Tongue (tissue), 2 donors: Measurements from ENCODE around the gene MORN1. TPM values are rescaled to one million over a fixed set of nuclear protein-coding genes. Genes with fewer than 3 reads are reported as not detected.
"Not testable (repeated sequence)": the region's sequence is repeated elsewhere in the genome, so short reads cannot be mapped to it uniquely, and the experiment has no call there.

ENCODE experiments used
- DNase-seq: peaks from one replicate; pipeline ENCODE4 v3.0.0-alpha.2; 2015
- total RNA-seq: library from RNA; depleted of rRNA; stranded (reverse); fragments of >200 nt; gene quantifications from one replicate; pipeline ENCODE4 v1.2.3, GENCODE V29; 2014

Gene MORN1
- total RNA-seq, 1 donor from 2014 or later, result 13.8 TPM

DNA sequence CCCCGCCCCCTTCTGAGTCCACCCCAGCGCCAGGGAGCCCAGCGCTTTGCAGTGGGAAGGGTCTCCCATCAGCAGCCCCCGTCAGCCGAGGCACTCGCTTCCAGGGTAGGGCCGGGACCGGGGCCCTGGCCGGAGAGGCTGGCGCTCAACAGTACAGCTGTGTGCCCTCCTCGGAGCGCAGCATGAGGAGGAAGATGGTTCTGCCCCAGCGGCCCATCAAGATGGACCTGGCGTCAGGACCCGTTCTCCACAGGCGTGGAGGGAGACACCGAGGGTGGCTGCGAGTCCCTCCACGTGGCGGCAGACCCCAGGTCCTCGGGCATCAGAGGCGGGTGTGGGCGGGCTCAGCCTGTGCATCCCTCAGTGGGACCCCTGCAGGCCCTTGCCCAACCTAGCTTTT is 54.3 kb downstream of the MORN1 start:
- DNase-seq, result no peak

DNA sequence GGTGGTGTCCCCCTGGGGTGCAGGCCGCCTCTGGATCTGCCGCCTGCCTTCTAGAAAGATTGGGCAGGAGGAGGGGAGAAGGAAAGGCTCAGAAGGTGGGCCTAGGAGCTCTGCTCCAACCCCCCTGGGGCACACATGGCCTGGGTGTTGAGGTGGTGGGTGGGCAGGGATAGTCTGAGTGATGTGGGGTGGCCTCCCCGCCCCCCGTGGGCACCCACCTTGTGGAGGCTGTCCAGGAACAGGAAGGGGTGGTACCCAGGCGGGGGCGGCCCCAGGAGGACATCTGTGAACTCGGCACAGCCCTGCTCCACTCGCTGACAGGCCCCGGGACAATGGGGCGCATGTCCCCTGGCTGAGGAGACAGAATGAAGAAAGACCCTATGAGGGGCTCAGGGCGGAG is 54.9 kb downstream of the MORN1 start:
- DNase-seq, result no peak

DNA sequence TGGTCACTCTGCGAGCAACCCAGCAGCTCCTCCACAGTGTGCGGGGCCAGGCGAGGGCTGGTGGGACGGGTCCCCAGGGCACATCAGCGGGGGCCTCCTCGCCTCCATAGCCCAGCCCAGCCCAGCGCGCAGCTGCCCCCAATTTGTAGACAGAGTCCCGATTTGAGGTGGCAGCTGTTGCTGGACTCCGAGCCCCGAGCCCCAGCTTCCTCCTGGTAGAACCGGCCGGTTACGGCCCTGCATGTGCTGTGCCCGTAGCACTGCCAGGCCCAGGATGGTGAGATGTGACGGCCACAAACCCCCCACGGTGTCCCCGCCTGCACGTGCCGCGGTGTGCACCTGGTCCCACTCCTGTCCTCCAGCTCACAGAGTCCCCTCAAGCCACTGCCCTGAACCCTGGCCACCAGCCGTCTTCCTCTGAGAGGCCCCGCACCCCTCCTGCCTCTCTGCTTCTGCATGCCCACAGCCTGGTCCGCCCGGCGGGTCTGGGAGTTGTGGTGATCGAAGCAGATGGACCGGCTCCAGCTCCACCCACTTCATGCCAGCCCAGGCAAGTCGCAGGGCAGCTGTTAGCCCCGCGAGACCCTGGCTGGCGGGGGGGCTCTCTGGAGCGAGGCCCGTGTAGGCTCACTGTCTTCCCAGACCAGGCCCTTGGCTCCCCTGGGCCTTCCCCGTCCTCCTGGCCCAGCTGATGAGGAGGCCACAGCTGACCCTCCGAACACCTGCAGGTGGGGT is 55.5 kb downstream of the MORN1 start:
- peak; percentile 83 for DNase-seq

DNA sequence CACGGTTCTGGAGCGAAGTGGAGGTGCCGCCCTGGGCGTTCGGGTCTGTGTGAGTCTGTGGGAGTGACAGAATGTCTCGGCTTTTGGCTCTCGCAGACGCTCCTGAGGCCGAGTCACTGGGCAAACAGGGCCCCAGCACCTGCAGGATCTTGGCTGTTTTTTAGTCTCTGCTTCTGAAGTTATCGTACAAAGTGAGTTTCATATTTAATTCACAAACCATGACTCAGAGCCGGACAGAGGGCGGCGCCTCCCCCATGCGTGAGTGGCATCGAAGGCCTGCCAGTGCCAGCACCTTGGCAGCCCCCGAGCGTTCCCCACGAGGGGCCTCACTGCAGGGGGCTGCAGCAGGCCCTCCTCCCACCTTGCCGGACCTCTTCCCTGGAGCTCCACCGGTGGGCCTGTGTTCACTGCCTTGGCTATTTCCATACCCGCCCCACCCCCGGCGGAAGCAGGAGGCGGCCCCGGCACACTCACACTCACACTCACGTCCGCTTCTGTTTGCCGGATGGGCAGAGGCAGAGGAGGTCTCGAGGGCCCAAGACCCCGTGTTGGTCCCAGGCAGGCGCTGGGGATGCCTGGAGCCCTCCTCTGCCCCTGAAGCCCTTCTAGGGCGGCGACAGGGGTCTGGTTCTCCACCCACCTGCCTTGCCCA is 56.3 kb downstream of the MORN1 start:
- DNase-seq, result no peak

DNA sequence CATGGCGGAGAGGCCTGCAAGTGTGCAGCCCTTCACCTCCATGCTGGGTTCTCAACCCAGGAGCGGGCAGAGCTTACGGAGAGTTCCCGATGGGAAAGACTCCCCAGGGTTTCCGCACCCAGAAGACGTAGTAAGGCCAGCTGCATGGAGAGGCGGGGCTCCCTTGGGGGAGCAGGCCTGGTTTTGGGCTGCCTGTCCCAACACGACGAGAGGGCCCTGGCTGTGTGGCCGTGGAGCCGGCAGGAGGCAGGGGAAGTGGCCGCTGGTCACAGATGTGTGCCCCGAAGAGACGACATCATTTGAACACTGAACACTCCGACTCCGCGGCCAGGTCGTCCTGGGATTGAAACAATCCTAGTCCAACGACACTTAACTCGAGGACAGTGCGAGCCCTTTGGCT is 57.0 kb downstream of the MORN1 start:
- no peak for DNase-seq

DNA sequence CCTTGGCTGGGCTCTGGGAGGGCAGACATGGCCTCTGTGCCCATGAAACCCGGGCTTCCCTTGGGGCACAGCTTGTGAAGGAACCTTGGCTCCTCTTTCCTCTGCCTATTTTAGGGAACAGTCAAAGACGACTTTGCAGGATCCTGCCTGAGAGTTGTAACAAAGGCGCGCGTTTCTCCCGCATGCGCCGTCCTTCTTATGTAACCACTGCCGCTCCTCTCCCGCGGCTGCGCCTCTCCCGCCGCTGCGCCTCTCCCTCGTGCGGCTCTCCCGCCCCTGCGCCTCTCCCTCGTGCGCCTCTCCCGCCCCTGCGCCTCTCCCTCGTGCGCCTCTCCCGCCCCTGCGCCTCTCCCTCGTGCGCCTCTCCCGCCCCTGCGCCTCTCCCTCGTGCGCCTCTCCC is 59.8 kb downstream of the MORN1 start:
- DNase-seq, result not testable (repeated sequence)

DNA sequence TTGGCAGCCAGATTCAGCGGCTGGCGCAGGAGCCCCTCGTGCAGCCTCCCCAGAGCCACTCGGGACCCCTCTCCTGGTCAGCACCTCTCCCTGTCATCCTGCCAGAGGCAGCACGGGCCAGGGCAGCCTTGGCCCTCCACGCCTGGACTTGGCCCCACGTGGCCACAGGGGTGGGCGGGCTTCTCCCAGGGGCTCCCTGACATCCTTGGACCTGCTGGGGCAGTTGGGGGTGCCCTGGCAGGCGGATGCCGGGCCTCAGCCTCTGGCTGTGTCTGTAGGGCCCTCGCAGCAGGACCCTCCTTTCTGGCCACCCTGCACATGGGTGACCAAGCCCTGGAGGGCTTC is 60.2 kb downstream of the MORN1 start:
- no peak for DNase-seq

DNA sequence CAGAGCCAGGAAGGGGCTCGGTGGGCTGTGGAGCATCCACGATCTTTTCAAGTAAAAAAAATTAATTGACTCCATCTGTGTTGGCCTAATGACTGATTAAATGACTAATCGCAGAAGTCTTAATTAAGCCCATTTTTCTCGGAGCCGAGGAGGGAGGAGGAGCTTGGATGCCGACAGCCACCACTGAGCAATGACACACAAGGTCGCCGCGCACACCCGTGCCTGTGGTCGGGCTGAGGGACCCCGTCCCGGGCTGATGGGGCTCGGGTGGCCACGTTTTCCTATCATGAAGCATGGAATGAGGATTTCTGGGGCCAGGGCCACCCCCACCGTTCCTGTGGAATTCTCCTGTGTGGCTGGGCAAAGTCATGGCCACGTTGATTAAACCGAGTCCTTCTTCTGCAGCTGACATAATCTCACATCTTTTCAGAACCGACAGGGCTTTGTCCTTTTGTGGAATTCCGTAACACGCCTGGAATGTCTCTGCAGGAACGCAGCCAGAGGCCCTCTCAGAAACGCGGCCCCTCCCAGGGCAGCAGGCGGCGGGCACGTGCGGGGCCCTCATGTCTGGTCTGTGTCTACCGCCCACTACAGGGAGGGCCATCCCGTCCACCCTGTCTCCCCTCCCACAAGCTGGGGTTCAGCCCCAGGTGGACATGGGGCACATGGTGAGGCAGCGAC is 60.7 kb downstream of the MORN1 start:
- DNase-seq, result peak; percentile 95

DNA sequence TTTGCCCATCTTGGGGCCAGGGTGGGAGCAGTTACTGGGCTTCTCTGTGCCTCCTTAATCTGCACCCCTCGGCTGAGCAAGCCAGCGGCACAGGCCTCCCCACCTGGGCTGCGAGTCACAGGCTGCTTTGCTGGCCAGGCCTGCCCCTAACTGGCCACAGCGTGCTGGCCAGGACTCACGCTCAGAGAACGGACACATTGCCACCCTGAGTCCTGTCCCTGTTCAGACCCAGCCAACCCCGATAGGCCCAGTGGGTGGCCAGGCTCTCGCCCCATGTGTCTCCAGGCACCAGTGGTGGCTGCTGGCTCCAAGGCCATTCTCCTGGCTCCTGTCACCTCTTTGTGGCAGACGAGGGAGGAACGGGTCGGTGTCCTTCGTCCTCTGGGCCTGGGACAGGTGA is 61.3 kb downstream of the MORN1 start:
- DNase-seq, result no peak

DNA sequence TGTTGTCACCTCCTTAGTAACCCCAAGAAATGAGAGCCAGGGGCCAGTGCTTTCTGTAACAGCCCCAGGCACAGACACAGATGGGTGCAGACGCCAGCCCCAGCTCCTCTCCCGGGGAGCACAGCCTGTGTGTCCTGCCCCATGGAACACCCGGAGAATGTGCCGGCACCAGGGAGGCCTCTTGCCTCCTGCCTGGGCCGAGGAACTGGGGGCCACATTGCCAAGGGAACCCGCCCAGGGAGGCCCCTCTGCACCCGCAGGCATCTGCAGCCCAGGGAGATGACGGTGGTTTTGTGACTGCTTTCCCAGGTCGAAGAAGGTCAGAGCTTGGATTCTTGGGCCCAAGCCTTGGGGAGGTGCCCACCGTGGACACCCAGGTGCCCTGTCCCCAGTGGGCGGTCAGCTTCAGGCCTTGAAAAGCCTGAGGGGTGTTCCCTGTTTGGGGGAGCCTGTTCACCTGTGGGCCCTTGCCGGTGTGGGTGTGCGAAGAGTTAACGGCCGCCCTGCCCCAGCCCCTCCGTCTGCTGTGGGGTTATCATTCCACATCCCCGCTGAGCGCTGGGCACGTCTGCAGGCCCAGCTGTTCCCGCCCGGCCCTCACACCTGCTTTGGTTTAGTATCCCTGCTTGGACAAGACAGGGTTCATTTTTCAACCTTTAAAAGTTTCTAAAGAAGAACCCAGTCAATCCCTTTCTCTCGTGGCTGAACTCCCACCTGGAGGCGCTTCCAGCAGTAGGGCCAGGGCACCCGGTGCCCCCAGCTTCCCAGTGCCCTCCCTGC is 62.5 kb downstream of the MORN1 start:
- DNase-seq, result peak; percentile 71

DNA sequence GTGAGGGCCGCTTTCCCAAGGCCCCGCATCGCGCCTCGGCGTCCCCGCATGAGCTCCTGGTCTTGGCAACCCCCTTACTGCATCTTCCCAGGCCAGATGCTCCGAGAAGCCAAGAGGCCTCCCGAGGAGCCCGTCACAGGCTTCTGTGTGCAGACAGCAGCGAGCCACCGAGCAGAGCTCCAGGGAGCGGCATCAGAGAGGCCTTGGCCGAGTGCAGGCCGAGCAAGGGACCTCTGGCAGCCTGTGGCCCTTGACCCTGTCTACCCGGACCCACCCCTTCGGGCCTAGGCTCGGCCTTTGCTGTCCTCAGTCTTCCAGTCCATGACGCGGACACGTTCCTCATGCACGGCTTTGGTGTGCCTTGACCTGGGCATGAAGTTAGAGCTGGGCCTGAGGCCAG is 63.5 kb downstream of the MORN1 start:
- DNase-seq, result no peak

DNA sequence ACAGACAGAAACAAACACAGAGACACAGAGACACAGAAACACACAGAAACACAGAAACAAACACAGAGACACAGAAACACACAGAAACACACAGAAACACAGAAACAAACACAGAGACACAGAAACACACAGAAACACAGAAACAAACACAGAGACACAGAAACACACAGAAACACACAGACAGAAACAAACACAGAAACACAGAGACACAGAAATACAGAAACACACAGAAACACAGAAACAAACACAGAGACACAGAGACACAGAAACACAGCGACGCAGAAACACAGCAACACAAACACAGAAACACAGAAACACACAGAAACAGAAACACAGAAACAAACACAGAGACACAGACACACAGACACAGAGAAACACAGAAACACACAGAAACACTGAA is 64.2 kb downstream of the MORN1 start:
- DNase-seq, result not testable (repeated sequence)

DNA sequence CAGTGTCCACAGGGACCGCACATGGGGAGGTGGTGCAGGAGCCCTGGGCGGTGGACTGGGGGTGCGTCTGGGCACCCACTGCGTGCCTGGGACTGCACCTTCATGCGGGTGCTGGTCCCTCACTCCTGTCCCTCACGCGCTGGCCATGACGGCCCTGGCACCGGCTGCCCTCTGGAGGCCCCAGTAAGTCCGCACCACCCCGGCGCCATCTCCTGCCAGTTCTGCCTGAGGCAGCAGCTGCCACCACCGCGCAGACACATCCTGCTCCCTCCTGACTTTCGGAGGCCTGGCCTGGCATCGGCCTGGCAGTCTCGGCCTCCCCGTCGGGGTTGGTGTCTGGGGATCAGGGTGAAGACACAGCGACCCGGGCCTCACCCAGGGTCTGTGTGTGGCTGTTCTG is 64.8 kb downstream of the MORN1 start:
- peak; percentile 65 for DNase-seq

DNA sequence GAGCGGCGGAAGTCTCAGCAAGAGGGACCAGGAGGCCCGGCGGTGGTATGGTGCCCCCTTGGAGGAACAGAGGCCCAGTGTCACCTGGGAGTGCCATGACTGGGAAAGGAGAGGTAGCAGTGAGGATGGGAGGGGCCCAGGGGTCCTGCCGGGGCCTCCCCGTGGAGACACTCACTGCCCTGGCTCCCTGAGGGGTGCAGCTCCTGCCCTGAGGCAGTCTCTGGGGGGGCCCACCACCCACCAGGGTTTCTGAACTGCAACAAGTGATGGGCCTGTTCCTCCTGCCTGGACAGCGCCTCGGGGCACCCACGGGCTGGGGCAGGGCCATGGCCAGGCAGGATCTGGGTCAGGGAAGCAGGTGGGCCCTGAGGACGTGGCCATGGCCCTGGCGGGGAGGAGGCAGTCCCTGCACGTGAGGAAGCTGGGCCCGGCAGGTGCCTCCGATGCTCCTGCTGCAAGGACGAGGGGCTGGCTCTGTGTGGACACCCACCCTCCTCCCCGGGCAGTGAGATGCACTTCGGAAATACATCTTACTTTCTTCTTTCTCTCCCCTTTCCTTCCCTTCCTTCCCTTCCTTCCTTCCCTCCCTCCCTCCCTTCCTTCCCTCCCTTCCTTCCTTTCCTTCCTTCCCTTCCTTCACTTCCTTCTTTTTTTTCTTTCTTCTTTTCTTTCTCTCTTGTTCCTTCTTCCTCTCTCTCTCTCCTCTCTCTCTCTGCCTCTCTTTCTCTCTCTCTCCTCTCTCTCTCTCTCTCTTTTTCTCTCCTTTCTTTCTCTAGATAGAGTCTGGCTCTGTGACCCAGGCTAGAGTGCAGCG is 66.6 kb downstream of the MORN1 start:
- no peak for DNase-seq

DNA sequence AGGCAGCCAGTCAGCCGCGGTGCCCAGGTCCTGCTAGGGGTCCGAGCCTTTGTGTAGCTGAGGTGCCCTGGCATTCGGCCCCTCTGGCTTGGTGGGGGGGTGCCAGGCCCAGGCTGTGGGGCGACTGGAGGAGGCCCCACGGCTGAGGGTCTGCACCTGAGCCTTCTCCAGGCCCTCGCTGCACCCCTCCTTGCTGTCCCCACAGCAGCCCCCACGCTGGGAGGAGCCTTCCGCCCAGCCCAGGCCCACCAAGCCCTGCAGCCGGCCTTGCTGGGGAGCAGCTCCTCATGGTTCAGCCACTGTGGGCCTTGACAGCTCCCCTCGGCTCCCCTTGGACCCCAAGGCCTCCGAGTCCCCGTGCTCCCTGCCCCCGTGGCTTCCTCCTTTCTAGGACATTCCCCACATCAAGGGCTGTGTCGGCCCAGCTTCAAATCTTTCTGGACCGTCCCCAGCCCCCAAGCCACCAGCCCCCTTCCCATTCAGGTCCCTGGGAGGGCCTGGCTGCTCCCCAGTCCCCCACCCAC is 67.8 kb downstream of the MORN1 start:
- DNase-seq, result no peak

DNA sequence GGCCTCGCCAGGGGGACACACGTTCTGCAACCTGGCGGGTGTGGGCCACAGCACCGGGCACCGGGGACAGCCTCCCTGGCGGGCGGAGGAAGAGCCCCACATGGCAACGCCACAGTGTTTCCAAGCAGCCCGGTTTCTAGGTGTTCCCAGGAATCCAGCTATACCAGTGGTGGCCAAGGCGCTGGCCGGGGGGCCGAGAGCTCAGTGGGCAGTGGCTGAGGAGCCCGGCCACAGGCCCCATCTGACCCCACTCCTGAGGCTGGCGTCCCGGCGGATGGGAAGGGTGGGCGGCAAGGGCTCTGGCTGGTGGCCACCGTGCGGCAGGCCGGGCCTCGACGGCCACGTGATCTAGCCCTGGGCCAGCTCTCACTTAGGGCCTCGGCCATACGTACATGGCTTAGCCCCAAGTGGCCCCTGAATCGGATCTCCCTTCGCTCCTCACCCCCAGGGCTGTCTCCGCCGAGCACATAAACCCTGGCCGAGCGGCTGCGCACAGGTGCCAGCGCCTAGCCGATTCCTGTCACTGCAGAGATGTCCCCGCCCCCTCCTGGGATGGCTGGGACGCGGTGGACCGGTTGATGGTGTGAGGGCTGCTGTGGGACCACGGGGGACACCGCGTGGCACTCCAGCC is 68.7 kb downstream of the MORN1 start:
- no peak for DNase-seq

DNA sequence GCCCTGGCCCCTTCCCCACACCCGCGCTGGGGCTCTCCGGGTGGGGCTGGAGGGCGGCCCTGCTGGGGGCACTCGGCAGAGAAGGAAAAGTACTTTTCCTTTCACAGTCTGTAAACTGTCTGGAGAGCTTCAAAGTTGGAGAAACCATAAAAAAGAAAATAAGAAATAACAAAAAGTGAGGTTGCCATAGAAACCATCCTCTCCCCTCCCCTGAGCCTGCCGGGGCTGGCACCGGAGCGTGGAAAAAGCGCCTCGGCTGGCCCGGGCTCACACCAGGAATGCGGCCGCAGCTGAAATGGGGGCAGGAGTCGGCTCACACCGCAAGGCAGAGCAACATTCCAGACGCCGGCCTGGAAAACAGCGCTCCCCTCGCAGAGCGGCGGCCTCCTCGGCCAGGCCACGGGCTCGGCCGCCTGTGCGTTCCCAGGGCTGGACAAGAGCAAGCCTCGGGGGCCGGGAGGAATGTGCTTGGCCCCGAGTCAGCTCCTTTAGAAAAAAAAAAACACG is 69.2 kb downstream of the MORN1 start:
- peak; percentile 96 for DNase-seq

DNA sequence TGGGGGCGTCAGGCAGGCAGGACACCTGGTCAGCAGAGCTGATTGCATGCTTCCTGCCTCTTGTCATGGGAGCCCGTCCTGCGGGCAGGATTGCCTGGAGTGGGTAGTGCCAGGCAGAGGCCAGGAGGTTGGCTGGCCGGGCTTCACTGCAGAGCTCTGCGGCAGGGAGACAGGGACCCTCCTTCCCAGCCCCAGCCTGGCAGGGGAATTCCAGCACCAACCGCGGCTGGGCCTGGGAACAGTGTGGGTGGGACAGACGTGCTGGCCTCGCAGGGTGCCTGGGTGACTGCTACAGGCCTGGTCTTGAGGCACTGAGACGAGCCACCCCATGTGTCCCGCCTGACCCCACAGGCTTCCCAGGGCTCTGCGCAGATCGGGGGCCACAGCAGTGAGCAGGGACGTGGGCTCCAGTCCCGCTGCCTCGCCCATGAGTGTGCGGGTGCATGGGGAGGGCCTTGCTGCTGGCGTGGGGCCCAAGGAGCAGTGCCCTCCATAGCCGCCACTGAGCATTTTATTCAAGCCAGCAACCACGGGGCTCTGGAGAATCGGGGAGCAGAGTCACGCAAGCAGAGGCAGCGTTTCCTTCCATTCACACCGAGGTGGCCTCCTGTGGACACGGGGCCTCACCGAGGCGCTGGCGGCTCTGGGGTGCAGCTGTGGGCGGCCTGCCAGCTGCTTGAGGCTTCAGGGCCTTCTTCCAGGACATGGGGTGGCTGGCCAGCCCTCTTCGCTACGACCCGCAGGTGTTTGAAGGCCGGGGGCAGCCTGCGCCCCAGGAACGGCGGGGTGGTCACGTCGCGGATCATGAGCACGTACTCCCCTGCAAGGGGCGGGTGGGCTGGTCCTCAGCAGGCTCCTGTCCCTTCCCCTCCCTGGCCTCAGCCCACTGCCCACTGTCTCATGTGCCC is 70.3 kb downstream of the MORN1 start:
- DNase-seq, result no peak

DNA sequence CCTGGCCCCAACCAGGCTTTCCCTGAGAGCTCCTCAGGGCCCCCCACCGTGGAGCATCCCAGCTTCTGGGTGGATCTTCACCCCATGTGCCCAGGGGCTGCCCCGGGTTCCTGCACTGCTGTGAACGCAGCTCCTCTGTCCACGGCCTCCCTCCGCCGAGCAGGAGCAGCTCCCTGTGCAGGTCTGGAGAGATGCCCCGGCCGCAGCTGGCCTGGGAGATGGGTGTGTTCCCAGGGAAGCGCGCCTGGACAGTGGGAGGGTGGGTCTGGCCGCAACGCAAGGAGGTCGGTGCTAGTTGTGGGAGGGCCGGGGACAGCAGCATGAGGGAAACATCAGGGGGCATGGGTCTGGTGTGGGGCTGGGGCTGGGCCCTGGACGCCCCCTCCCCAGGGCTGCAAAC is 71.3 kb downstream of the MORN1 start:
- DNase-seq, result peak; percentile 57

DNA sequence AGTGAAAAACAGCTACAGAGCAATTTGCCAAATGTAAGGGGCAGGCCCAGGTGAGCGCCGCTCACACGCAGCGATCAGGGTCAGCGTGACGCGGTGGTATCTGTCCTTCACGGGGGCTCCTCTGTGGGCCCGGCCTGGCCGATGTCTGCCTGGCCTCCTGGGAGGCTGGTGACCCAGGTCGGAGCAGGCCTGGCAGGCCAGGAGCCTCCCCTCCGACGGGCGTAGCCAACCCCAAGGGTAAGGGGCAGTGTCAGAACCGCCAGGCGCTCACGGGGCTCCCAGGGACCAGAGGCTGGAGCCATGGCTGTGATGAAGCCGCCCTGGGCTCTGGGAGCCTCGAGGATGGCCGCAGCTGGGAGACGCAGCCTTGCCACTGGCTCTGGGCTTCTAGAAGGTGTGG is 72.1 kb downstream of the MORN1 start:
- DNase-seq, result no peak
